HG03460 (cell line): ENCODE measurements around the gene ERMP1.
"Not testable (repeated sequence)": the region's sequence is repeated elsewhere in the genome, so short reads cannot be mapped to it uniquely, and the experiment has no call there.

Experiments
- ATAC-seq: cut with Tn5 transposase; IDR thresholded peaks from one replicate; pipeline ENCODE4 v1.9.1; 2021; ENCODE audit not compliant: unreplicated experiment

The ERMP1 gene

DNA sequence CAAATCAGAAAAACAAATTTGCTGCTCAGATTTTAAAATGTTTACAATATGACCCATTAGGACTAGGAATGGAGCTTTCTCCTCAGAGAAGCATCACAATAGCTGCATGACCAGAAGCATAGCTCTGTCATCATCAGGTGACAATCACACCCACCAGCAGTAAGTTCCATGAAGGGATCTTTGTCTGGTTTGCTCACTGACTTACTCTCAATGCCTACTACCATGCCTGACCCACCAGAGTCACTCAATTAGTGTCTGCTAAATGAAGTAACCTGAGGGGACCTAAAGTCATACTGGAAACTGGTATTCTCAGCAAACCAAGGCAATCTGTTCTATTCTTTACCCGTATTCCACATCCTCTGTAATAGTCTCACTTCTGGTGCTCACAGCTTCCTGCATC lies 7.7 kb downstream of the ERMP1 start:
- ATAC-seq, result no peak

DNA sequence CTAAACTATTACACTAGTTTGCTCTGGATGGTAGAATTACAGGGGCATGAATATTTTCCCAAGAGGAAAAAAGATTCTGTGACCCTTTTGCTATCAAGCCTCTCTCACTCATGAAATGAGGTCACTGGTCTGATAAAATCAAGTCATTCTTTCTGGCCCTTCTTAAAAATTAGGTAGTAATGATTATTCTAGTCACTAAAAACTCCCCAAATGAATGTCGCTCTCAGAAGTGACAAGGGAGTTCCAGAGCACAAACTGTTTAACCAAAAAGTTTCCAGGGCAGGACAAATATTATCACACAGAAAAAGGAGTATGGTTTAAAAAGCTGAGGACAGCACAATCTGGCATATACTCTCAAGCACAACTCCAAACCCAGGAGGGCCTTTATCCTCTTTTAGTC lies 12.5 kb downstream of the ERMP1 start:
- ATAC-seq, result no peak

- no peak for ATAC-seq
These were observed 13.7 kb downstream of the ERMP1 start for GRCh38 chr9:5819174-5819573.

DNA sequence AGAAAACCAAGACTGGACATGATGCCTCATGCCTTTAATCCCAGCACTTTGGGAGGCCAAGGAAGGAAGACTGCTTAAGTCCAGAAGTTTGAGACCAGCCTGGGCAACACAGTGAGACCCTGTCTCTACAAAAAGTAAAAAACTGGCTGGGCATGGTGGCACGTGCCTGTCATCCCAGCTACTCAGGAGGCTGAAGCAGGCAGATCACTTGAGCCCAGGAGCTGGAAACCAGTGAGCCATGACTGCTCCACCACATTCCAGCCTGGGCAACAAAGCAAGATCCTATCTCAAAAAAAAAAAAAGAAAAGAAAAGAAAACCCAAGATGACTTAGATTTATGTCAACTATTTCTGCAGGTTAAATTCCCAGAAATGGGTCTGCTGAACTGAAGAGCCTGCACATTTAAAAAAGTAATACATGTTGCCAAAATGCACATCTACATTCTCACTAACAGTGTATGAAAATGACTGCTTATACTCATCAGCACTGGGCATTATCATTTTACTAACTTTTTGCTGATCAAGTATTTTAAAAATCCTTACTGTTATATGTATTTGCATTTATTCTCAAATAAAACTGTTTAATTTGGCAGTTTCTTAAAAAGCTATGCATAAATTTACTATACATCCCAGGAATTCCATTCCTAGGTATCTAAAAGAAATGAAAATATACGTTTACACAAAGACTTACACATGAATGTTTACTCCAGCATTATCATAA lies 14.3 kb downstream of the ERMP1 start:
- ATAC-seq, result no peak

DNA sequence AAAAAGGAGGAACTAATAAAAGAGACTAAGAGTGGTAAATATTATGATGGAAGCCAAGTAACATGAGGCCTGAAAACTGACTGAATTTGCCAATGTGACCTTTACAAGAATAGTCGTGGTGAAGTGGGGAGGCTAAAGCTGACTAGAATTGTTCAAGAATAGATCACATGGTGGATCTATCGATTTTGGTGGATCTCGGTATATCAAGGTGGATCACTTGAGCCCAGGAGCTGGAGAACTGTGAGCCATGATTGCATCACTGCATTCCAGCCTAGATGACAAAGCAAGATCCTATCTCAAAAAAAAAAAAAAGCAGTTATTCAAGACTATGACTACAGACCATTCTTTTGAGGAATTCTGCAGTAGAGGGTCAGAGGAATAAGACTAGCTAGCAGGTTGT lies 15.1 kb downstream of the ERMP1 start:
- no peak for ATAC-seq

GRCh38 chr9:5815461-5815860 lies 17.5 kb downstream of the ERMP1 start:
- ATAC-seq, result no peak

- no peak for ATAC-seq
These were observed 19.1 kb downstream of the ERMP1 start for GRCh38 chr9:5813824-5814223.

GRCh38 chr9:5811751-5812150 lies 21.2 kb downstream of the ERMP1 start:
- ATAC-seq, result no peak

DNA sequence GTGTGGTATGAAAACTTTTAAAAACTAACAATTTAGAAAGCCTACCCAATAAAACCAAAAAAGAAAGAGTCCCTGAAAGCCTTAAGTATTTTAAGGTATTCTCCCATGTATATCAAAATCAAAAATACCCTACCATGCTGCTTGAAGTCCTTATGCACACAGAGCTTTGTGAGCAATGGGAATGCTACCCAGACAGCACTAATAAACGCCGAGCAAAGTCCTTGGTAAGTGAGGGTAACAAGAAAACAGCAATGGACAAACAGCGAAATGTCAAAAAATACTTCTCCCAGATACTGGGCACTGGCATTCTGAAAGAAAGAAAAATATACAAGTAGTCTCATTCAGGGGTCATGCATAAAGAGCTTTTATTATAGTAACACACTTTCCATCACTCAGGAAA lies 27.4 kb downstream of the ERMP1 start:
- ATAC-seq, result no peak

GRCh38 chr9:5801739-5802113 lies 31.2 kb downstream of the ERMP1 start:
- no peak for ATAC-seq

DNA sequence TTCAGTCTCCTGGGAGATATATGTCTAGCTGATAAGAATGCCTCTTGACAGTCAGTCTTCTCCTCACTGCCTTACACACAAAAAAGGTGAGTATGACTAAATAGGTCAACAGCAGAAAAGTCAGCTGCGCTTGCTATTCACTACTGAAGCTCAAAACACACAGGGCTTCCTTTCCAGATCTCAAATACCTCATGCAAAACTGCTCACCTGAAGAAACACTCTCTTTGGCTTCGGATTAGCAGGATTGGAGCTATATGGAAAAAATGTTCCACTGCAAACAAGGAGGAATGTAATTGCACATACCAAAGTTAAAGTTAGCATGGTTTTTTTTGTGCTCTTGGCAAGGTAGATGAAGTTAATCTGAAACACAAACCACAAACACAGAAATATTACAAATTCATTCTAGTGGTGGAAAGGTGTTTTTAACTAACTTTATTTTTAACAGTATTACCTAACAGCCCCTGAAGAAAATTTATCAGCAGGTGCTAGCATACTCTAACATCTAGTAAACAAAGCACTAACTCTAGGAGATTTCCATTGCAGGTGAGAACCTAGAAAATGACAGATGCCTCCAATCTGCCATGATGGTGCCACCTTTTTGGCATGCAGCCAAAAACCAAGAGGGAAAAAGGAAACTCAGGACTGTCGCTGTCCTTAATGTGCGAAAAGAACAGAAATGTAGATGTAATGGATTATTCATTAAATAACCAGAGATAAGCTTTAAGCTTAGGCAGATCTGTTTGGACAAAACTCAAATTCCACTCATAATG lies 31.8 kb downstream of the ERMP1 start:
- ATAC-seq, result no peak

- not testable (repeated sequence) for ATAC-seq
These were observed 32.5 kb downstream of the ERMP1 start for GRCh38 chr9:5800378-5800777.

DNA sequence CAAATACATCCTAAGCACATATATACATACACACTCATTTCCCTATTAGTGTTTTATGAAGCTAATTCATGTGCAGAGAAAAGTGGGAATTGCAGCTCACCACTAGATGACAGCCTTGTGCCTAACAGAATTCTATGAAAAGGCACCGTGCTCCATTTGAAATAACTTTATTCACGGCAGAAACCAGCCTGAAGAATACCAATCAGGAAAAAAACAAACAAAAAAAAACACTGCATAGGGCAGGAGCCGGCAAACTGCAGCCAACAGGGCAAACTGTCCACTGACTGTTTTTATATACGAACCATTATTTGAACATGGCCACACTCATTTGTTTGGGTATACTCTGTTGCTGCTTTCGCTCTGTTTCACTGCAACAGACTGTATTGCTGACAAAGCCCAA lies 33.6 kb downstream of the ERMP1 start:
- ATAC-seq, result no peak

DNA sequence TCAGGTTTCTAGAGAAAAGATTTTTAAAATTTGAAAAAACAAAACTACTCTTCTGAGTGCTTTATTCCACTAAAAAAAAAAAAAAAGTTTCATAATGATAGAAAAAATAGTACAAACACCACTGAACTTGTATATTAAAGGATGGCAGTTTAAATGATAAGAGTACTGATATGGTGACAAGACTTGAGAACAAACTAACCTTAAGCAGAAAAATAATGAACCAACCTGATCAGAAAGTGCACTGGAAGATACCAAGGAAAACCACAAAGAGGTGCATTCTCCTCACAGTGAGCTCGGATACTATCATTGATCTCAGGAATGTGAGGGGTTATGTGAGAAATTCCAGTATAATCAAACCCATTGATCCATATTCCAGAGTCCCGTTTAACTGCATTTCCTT lies 34.3 kb downstream of the ERMP1 start:
- ATAC-seq, result no peak

DNA sequence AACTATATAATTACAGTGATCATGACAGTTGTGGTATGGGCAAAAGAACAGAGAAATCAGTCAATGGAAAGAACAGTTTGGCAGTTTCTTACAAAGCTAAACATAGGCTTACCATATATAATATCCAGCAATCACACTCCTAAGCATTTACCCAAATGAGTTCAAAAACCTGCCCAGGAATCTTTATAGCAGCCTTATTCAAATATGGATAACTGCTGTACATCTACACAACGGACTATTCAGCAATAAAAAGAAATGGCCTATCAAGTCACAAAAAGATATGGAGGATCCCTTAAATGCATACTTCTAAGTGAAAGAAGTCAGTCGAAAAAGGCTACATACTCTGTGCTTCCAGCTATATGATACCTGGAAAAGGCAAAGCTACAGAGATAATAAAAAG lies 36.6 kb downstream of the ERMP1 start:
- ATAC-seq, result no peak

GRCh38 chr9:5793812-5794211 lies 39.1 kb downstream of the ERMP1 start:
- ATAC-seq, result no peak

GRCh38 chr9:5791870-5792269 lies 41.0 kb downstream of the ERMP1 start:
- ATAC-seq, result no peak

DNA sequence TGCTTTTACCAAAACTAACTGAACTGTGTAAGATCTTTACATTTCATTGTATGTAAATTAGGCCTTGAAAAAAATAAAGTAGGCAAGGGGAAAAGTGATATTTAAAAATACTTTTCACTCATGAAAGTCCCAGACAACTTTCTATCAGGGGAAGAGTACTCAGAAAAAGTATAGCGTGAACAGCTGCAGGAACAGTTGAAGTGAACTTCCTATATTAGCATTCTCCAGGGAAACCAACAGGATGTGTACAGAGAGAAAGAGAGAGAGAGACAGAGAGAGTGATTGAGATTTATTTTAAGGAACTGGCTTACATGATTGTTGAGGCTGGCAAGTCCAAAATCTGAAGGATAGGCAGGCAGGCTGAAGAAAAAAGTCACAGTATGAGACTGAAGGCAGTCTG lies 42.0 kb downstream of the ERMP1 start:
- no peak for ATAC-seq

DNA sequence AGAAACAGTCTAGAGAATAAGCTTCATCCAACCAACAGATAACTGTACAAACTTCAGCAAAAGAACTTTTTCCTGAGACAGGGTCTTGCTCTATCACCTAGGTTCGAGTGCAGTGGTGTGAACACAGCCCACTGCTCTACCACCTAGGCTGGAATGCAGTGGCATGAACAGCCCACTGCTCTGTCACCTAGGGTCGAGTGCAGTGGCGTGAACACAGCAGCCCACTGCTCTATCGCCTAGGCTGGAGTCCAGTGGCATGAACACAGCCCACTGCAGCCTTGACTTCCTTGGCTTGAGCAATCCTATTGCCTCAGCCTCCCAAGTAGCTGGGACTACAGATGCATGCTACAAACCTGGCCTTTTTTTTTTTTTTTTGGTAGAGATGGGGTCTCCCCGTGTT lies 43.4 kb downstream of the ERMP1 start:
- ATAC-seq, result no peak

- ATAC-seq, result no peak
These were observed 45.1 kb downstream of the ERMP1 start for GRCh38 chr9:5787759-5788302.

DNA sequence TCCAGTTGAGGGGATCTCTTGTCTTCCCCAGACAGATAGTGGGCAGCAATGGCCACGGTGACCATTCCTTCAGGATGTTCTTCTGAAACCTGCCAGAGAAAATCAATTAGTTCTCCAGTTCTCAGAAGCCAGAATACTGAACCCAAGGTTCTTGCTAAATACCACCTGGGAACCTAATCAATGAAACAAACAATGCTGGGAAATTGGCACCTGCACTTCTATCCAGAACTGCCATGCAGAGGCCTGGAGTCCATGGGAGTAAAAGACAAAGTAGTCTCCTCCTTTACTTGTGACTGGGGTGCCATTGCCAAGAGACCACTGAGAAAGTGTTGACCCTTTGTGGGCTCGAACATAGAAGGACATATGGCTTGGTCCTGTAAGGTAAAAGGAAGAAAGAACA lies 45.7 kb downstream of the ERMP1 start:
- ATAC-seq, result no peak

DNA sequence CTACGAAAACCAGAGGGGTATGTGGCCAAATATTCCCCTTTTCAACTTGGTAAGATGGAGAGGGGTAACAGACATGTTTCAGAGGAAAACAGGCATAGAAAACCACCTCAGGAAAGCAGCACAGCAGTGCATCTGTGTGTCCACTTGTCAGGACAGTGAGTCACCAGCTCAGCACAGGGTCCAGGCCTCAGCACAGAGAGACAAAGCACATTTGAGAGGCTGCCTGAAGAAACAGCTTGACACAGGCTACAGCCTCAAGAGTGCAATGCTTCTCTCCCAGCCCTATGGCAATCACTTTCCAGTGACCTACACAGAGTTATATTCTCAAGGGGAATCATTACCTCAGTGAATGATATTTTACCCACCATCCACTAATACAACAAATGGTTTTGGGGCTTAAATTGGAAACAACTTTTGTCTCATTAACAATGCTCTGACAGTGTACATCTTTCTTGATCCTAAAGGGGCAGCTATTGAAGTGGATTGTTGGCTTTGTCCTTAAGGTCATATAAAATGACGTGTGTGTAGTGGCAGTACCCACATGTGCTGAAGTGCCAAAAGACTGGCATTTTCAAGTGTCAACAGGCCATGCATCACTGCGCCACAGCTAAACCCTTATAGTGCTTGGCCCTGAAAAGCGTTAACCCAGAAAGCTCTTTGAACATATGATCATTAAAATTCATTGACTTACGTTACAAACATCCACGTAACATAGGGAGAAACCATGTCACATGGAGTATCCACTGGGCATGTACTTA lies 46.4 kb downstream of the ERMP1 start:
- no peak for ATAC-seq
